Stimulated activated CD4-positive, alpha-beta T cell treated with anti-CD3 and anti-CD28 coated beads, Interleukin-4, amount 100 ng/mL, for 4 hours (primary cell): ENCODE results near the gene SVOPL.

ENCODE experiments used
- DNase-seq, 2 experiments: peaks; one replicate each; pipeline ENCODE4 v3.0.0-alpha.2; 2020

The SVOPL gene

DNA sequence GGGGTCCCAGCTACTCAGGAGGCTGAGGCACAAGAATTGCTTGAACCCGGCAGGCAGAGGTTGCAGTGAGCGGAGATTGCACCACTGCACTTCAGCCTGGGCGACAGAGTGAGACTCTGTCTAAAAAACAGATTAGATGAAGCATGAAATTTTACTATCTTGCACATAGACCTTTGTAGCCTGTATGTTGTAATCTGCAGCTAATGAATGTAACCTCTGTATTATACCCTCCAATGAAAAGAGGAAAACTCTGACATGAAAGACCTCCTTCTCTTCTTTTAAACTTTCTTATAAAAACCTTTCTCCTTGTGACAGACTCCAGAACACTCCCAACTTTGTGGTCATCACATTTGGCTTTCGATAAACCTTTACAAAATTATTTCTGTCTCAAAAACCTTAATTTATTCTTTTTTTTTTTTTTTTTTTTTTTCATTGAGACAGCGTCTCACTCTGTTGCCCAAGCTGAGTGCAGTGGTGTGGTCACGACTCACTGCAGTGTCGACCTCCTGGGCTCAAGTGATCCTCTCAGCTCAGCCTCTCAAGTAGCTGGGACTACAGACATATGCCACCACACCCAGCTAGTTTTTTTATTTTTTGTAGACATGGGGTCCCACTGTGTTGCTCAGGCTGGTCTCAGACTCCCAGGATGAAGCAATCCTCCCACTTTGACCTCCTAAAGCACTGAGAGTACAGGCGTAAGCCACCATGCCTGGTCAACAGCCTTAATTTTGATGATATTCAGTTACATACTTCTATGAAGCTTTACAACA, 97.4 kb downstream of the SVOPL start:
- no peak for DNase-seq

DNA sequence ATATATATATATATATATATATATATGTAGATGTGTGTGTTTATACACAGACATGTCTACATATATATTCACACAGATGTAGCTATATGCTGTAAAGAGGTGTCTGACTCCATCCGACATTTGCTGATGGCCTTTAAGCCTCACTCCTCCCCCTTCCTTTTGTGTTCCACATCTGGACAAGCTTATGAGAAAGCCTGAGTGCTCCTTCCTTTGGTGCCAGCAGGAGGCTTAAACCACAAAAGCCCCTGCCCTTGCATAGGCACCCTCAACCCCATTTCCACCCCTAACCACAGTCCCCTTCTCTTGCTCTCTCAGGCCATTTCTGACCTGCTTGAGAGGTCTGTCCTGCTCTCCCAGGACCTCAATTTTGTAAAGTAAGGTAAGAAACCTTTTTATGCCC, 98.7 kb downstream of the SVOPL start:
- no peak for DNase-seq

DNA sequence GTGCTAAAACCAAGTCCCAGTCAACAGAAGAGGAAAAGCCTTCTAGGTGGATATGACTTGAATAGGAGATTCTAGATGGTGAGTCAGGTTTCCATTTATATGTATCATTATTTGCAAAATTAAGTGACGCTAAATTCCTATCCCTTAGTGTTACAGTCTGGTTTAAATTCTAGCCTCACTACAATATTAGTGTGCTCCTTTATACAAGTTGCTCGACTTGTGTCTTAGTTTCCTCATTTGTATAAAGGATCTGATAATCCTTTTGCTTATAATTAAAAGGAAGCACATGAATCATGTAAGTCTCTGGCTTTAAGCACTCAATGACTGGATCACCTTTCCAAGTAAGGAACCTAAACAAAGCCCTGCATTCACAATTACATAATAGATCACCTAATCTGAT, 105.7 kb downstream of the SVOPL start:
- DNase-seq: no peak

- DNase-seq: no peak
Observed at GRCh38 chr7:138590154-138590553, 111.0 kb downstream of the SVOPL start.

- no peak for DNase-seq
Observed at GRCh38 chr7:138588986-138589385, 112.2 kb downstream of the SVOPL start.

DNA sequence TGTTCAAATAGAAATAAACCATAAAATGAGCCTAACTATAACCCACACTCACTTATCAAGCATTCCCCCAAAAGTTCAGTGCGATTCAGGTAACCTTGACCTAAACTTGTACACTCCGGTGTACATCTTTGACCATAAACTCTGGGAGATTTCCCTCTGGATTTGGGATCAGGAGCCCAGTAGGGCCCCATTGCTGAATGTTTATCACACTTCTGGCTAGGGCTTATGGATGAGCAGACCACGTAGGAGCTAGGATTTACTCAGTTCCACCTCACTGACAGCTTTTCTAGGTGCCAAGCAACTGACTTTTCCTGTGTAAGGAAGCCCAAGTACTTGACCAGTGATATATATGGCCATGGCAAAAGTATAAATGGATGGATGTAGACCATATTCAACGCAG, 113.7 kb downstream of the SVOPL start:
- no peak for DNase-seq

- DNase-seq: no peak
Observed at GRCh38 chr7:138585283-138585993, 115.7 kb downstream of the SVOPL start.

DNA sequence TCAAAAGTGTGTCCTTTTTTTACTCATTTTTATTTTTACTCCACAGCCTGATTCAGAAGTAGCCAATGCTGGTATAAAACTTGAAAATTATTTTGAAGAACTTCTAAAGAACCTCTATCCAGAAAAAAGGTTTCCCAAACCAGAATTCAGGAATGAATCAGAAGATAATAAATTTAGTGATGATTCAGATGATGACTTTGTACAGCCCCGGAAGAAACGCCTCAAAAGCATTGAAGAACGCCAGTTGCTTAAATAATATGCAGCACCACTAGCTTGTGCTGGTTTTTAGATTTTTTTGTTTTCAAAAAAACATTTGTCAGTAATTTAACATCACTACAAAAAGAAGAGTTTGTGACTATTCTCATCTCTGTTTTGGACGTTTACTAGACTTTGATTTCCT, 116.5 kb downstream of the SVOPL start:
- DNase-seq: no peak

DNA sequence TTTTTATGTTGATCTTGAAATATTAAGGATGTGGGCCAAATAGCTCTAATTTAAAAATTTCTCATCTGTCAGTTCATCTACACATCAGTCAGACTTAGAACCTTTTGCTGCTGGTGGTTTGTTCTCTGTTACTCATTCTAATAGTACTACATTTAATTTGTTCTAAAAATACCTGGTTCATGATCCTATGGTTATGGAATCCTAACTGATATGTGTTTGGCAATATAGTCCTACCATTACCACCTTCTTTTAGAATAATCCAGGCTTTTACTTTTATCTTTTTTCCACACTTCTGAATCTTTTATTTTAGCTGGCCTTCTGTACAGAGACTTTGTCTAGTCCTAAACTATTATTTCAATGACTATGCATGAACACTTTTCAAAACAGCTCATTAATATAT, 116.9 kb downstream of the SVOPL start:
- DNase-seq: no peak

GRCh38 chr7:138581065-138581464, 120.1 kb downstream of the SVOPL start:
- DNase-seq: no peak

- no peak for DNase-seq
Observed at GRCh38 chr7:138579671-138580070, 121.5 kb downstream of the SVOPL start.

DNA sequence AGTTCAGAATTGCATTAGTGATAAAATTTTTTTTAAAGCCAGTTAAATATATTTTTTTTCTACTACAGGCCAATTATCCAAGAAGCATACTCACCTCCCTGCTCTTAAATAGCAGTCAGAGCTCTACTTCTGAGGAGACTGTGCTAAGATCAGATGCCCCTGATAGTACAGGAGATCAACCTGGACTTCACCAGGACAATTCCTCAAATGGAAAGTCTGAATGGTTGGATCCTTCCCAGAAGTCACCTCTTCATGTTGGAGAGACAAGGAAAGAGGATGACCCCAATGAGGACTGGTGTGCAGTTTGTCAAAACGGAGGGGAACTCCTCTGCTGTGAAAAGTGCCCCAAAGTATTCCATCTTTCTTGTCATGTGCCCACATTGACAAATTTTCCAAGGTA, 122.0 kb downstream of the SVOPL start:
- DNase-seq: no peak

DNA sequence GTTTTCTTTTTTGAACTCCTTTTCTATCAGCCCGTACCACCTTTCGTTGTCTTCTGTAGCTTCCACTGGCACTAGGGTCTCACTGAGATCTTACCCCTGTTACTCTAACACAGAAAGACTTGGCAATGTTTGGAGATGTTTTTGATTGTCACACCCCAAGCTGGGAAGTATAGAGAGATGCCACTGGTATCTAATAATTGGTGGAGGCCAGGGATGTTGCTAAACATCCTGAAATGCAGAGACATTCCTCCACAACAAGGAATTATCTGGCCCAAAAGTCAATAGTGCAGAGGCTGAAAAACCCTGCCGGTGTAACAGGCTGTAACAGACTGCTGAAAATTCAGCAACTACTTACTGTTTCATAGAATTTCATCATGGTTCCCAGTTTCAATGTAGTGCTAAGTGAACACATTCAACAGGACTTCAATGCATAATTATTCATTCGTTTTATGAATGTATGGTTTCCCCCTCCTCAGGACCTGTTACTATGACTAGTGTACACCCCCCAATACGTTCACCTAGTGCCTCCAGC, 125.2 kb downstream of the SVOPL start:
- no peak for DNase-seq

DNA sequence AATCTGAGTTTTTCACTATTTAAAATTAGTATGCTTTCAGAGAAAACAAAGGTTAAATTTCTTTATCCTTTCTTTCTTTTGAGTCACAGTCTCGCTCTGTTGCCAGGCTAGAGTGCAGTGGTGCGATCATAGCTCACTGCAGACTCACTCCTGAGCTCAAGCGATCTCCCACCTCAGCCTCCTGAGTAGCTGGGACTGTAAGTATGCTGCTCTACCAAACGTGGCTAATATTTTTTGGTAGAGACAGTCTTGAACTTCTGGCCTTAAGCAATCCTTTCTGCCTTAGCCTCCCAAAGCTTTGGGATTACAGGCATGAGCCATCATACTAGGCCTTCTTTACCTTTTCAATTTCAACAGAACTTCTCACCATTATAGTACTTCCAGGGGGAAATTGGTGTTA, 127.4 kb downstream of the SVOPL start:
- no peak for DNase-seq

DNA sequence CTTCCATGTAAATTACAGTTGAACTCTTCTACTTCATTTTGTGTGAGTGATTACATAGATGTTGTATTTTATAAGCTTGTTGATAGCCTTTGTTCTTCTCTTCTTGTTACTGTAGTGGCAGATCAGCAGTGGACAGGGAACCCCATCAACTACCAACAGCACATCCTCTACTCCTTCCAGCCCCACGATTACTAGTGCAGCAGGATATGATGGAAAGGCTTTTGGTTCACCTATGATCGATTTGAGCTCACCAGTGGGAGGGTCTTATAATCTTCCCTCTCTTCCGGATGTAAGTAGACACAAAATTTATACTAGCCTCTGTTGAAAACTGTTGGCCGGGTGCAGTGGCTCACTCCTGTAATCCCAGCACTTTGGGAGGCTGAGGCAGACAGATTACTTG, 130.4 kb downstream of the SVOPL start:
- DNase-seq: no peak

GRCh38 chr7:138569418-138569817, 131.7 kb downstream of the SVOPL start:
- DNase-seq: no peak

- DNase-seq: no peak
Observed at GRCh38 chr7:138568655-138569054, 132.5 kb downstream of the SVOPL start.

DNA sequence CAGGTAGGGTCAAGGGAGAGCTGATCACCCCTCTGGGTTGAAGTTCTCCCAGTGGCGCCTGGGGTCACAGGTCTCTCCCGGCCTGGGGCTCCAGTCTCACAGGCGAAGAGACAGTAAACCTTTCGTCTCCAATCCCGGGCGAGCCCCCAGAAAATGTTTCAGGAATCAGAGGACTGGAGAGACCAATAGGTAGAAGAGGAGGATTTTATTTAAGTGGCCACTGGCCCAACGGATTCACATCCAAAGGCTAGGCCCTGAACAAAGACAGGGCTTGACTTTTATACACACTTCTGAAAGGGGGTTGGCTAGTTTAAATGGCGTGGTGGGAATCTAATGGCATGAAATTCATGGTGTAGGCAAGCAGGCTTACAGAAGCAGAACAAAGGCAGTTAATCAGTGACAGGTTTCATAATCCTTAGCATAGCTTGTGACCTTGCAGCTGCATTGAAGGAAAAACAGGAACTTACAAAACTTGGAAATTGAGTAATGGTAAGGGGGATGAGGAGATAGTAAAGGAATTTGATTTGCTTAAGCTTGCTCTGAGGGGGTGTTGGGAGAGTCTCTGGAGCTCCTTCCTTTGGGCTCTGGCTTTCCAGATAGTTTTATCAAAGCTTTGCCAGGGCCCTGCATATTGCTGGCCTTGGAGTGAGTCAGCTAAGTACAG, 135.6 kb downstream of the SVOPL start:
- no peak for DNase-seq

DNA sequence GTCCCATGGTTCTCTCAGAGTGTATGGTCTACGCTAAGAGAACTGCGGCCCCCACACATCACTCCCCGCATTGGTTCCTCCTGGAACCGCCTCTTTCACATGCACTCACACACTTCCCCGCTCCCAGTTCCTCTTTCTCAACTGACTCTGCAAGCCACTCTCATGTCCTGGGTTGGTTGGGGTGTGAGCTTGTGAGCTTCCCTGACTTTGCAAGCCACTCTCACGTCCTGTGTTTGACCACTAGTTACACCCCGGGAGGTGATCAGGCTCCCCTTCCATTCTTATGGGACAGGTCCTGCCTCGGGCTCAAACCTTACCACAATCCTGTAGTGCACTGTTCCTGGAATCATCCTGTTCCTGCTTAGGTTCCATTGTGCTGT, 136.1 kb downstream of the SVOPL start:
- no peak for DNase-seq

DNA sequence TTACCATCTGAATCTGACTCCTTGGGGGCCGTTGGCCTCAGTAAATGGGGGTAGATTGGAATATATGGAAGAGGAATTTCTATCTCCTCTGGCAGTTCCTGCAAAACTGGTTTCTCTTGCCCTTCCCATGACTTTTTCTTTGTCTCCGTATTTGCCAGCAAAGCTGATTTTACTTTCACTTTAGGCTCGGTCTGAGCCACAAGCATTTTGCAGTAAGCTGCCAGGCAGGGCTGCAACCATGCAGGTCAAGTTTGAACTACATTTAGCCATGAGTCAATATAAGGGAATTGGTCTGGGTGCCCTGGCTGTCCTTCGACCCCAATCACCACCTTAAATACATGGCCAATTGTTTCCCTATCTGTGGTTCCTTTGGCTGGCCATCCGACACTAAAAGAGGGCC, 136.8 kb downstream of the SVOPL start:
- DNase-seq: no peak

- no peak for DNase-seq
Observed at GRCh38 chr7:138563808-138564207, 137.4 kb downstream of the SVOPL start.

- DNase-seq: no peak
Observed at GRCh38 chr7:138559448-138559847, 141.7 kb downstream of the SVOPL start.

DNA sequence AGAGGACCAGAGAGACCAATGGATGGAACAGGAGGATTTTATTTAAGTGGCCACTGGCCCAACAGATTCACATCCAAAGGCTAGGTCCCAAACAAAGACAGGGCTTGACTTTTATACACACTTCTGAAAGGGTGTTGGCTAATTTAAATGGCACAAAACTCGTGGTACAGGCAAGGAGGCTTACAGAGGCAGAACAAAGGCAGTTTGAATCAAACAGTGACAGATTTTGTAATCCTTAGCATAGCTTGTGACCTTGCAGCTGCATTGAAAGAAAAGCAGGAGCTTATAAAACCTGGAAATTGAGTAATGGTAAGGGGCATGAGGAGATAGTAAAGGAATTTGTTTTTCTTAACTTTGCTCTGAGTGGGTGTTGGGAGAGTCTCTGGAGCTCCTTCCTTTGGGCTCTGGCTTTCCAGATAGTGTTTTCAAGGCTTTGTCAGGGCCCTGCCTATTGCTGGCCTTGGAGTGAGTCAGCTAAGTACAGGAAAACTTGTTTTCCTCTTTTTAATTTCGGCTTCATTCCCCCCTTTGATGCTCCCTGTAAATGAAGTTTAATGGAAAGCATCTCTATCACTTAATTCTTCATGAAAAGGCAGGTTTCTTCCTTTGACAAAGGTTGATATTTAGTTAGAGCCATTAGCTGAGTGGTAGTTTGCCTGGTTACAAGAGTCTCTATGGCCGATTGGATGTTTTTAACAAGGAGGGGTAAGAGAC, 144.2 kb downstream of the SVOPL start:
- DNase-seq: no peak
